ENCODE measurements around the gene MSMP. TPM values are rescaled to one million over a fixed set of nuclear protein-coding genes. Genes with fewer than 3 reads are reported as not detected.

Gene MSMP
- total and polyA plus RNA-seq, 10 of the 15 experiments (the other 5 are each of a cell fraction or from before 2014, with no cell fraction given) = 0.33 to 2.4 (median 0.86) TPM; not detected in 4

- RAD21 ChIA-PET (ENCODE audit: unreplicated experiment) = interaction anchor here (1.0 to 8.6 kb wide), 4 partner anchors 60 to 77 kb away, joined by 3 to 133 read pairs (median 30); partner anchors contain the start of genes ARHGEF39 and SIT1
- no peak overlapping the region for H3K9ac ChIP-seq (ENCODE audit: control insufficient read depth, insufficient read depth, low read length)
- no peaks in the 10 kb centered on the region for H3K9me3 ChIP-seq (replicated peaks; ENCODE audit: control insufficient read depth, insufficient read depth, low read length)
- TF ChIP-seq ZNF622 (IDR thresholded peaks at IDR 0.05) (no peak), ZBTB33 (IDR thresholded peaks at IDR 0.05) (no peak), MXI1 (IDR thresholded peaks at IDR 0.05; ENCODE audit: low read depth, low read length) (no peak)
- no TSS peak for BruUV-seq (replicated peaks)
- WGBS (ENCODE audit: insufficient coverage, insufficient replicate concordance, low lambda C conversion rate, missing lambda C conversion rate) = 91% methylated on average over 11 of the region's 11 CpGs
- CTCF ChIA-PET = interaction anchor here (1.2 to 9.5 kb wide), 7 partner anchors 9 to 157 kb away, joined by 3 to 183 read pairs (median 39); partner anchors contain the start of genes ARHGEF39, CCDC107, GBA2 and RGP1
- H3K4me2 ChIP-seq (ENCODE audit: control insufficient read depth, insufficient read depth) = no peak overlapping the region
- no peak for ATAC-seq
- no peaks in the 10 kb centered on the region for H4K20me1 ChIP-seq (ENCODE audit: control insufficient read depth, insufficient read depth)
- peaks cover 20% of the 10 kb centered on the region for H3K4me1 ChIP-seq (ENCODE audit: control insufficient read depth, insufficient read depth, low read length)
- peaks cover 47% of the 10 kb centered on the region for H3K79me2 ChIP-seq (ENCODE audit: control insufficient read depth, insufficient read depth, low read length)
- H3K27me3 ChIP-seq (replicated peaks in 1 of 2; ENCODE audit: control insufficient read depth in 2 of 2, insufficient read depth in 2 of 2, low read length in 1 of 2) = no peaks in the 10 kb centered on the region
- no peak overlapping the region for H2AFZ ChIP-seq (ENCODE audit: control insufficient read depth, low read depth, low read length)
- peaks cover 33 to 36% of the 10 kb centered on the region in 2 experiments for H3K36me3 ChIP-seq (ENCODE audit: control insufficient read depth in 2 of 2, insufficient read depth in 2 of 2, low read length in 1 of 2)
- FAIRE-seq = no peak
- POLR2A ChIA-PET = interaction anchor here (0.6 to 8.1 kb wide), 5 partner anchors 10 to 727 kb away, joined by 4 to 127 read pairs (median 8); partner anchors contain the start of genes GBA2, RGP1 and SIT1
- DNase-seq (ENCODE audit: low read depth, low spot score) = no peak
- no peak overlapping the region for H3K4me3 ChIP-seq
- in situ Hi-C loops (cut with MboI) (loop anchor here (5.0 kb wide), 1 partner anchor 118 kb away; the partner anchor contains the start of gene TESK1), intact Hi-C loops (cut with micrococcal nuclease; ENCODE audit: unreplicated experiment) (loop anchor here (10.0 kb wide), 1 partner anchor 651 kb away; the partner anchor contains the start of genes FANCG and VCP)
- no peak overlapping the region; the same call in 1 of the 2 replicates for H3K27ac ChIP-seq (ENCODE audit: control insufficient read depth, insufficient read depth)
- SMC1A ChIA-PET (ENCODE audit: uncharacterized antibody, unreplicated experiment) = interaction anchor here (0.8 to 8.0 kb wide), 4 partner anchors 21 to 157 kb away, joined by 3 to 145 read pairs (median 12); partner anchors contain the start of genes ARHGEF39, CCDC107 and RMRP
Measured at GRCh38 chr9:35725362-35725761, 28.7 kb downstream of the MSMP start.

- Histone ChIP-seq H3K27me3 (replicated peaks in 1 of 2; ENCODE audit: control insufficient read depth in 2 of 2, insufficient read depth in 2 of 2, low read length in 1 of 2) (no peaks in the 10 kb centered on the region), H3K36me3 (ENCODE audit: control insufficient read depth in 2 of 2, insufficient read depth in 2 of 2, low read length in 1 of 2) (peaks cover 43 to 47% of the 10 kb centered on the region in 2 experiments), H3K4me1 (ENCODE audit: control insufficient read depth, insufficient read depth, low read length) (peaks cover 13% of the 10 kb centered on the region), H3K27ac (ENCODE audit: control insufficient read depth, insufficient read depth) (no peak overlapping the region), H3K9me3 (replicated peaks; ENCODE audit: control insufficient read depth, insufficient read depth, low read length) (no peaks in the 10 kb centered on the region), H4K20me1 (ENCODE audit: control insufficient read depth, insufficient read depth) (no peaks in the 10 kb centered on the region), H3K79me2 (ENCODE audit: control insufficient read depth, insufficient read depth, low read length) (peaks cover 33% of the 10 kb centered on the region), H2AFZ (ENCODE audit: control insufficient read depth, low read depth, low read length) (no peak overlapping the region), H3K4me2 (ENCODE audit: control insufficient read depth, insufficient read depth) (no peak overlapping the region), H3K9ac (ENCODE audit: control insufficient read depth, insufficient read depth, low read length) (no peak overlapping the region), H3K4me3 (no peak overlapping the region)
- RAD21 ChIA-PET (ENCODE audit: unreplicated experiment) = no interaction called here
- no peak for DNase-seq (ENCODE audit: low read depth, low spot score)
- TF ChIP-seq FOS (IDR thresholded peaks at IDR 0.05; ENCODE audit: borderline replicate concordance, extremely low read depth, insufficient read length) (no peak), POLR2A (IDR thresholded peaks at IDR 0.05; ENCODE audit: low read depth, low read length) (peak; percentile 34; the same call in 1 of the 2 replicates)
- SMC1A ChIA-PET (ENCODE audit: uncharacterized antibody, unreplicated experiment) = no interaction called here
- no peak for FAIRE-seq
- WGBS (ENCODE audit: insufficient coverage, insufficient replicate concordance, low lambda C conversion rate, missing lambda C conversion rate) = 100% methylated on average over 4 of the region's 8 CpGs
- CTCF ChIA-PET = interaction anchor here (5.6 kb wide), 1 partner anchor 14 kb away, joined by 39 read pairs; no protein-coding TSS in a partner anchor
- intact Hi-C loops (cut with micrococcal nuclease; ENCODE audit: unreplicated experiment) (loop anchor here (10.0 kb wide), 1 partner anchor 649 kb away; the partner anchor contains the start of genes FANCG and VCP), in situ Hi-C loops (cut with MboI) (loop anchor here (5.0 kb wide), 1 partner anchor 57 kb away; the partner anchor contains the start of gene ARHGEF39)
- ATAC-seq = no peak
- no TSS peak for BruUV-seq (replicated peaks)
- POLR2A ChIA-PET = no interaction called here
Measured at GRCh38 chr9:35723908-35724307, 30.2 kb downstream of the MSMP start.

All from GM12878 (cell line).